HL-60 (cell line): ENCODE measurements around the gene EHHADH.

Experiments used
- GABPA ChIP-seq: IDR thresholded peaks from 2 replicates; pipeline ENCODE4 v1.6.1; 2012; ENCODE audit warnings: low read depth
- POLR2AphosphoS5 ChIP-seq: IDR thresholded peaks from 2 replicates; pipeline ENCODE4 v1.6.1; 2012; ENCODE audit warnings: low read depth
- TF ChIP-seq, protein P1 (sequence below): IDR thresholded peaks from one replicate; pipeline ENCODE4 v1.5.1; 2011; ENCODE audit warnings: low read length, control low read depth, inconsistent platforms; ENCODE audit not compliant: insufficient read depth

DNA sequence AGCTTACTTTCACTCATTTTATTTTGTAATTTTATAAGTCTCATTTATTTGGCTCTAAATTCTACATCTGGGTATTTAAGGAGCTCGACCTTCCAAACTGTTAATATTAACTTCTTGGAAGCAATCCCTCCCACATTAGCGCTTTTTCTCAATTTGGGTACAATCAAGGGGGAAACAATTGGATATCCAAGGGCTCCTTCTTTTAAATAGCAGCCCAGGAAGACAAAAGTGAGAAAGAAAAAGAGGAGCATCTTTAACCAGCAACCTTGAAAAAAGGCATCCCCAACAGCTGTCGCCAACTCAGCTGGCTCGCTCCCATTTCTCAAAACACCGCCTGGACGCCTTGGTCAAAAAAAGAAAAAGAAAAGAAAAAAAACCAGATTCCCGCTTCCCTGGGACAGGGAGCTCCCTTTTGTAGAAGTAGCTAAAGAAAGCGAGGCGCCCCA, 101.9 kb downstream of the EHHADH start:
- TF ChIP-seq, protein P1, sequence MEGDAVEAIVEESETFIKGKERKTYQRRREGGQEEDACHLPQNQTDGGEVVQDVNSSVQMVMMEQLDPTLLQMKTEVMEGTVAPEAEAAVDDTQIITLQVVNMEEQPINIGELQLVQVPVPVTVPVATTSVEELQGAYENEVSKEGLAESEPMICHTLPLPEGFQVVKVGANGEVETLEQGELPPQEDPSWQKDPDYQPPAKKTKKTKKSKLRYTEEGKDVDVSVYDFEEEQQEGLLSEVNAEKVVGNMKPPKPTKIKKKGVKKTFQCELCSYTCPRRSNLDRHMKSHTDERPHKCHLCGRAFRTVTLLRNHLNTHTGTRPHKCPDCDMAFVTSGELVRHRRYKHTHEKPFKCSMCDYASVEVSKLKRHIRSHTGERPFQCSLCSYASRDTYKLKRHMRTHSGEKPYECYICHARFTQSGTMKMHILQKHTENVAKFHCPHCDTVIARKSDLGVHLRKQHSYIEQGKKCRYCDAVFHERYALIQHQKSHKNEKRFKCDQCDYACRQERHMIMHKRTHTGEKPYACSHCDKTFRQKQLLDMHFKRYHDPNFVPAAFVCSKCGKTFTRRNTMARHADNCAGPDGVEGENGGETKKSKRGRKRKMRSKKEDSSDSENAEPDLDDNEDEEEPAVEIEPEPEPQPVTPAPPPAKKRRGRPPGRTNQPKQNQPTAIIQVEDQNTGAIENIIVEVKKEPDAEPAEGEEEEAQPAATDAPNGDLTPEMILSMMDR: no peak
- TF ChIP-seq POLR2AphosphoS5: no peak
- no peak for TF ChIP-seq GABPA
